Skeletal muscle satellite cell (primary cell): ENCODE results near the gene ZBTB5.
A peak's percentile ranks its signal among the peaks of the same experiment; 100 is the strongest.

Experiments used
- H3K27me3 ChIP-seq: 2 replicates; pipeline ENCODE4 v1.7.0; 2013; ENCODE audit warnings: low read length; ENCODE audit not compliant: control insufficient read depth, insufficient read depth
- H3K36me3 ChIP-seq: 2 replicates; pipeline ENCODE4 v1.7.0; 2013; ENCODE audit warnings: mild to moderate bottlenecking, control low read depth, low read length; ENCODE audit not compliant: insufficient read depth
- H3K4me1 ChIP-seq: 2 replicates; pipeline ENCODE4 v1.7.0; 2013; ENCODE audit warnings: low read length; ENCODE audit not compliant: control insufficient read depth, insufficient read depth
- H3K4me2 ChIP-seq: 2 replicates; pipeline ENCODE4 v1.7.0; 2013; ENCODE audit warnings: mild to moderate bottlenecking, low read length
- H3K4me3 ChIP-seq: 2 replicates; pipeline ENCODE4 v1.7.0; 2013; ENCODE audit warnings: low read length
- H3K9ac ChIP-seq: 2 replicates; pipeline ENCODE4 v1.7.0; 2013; ENCODE audit warnings: mild to moderate bottlenecking, low read depth, low read length, moderate library complexity
- H3K9me3 ChIP-seq: replicated peaks from 2 replicates; pipeline ENCODE4 v1.7.0; 2013; ENCODE audit warnings: mild to moderate bottlenecking, control low read depth, low read length

The ZBTB5 gene

DNA sequence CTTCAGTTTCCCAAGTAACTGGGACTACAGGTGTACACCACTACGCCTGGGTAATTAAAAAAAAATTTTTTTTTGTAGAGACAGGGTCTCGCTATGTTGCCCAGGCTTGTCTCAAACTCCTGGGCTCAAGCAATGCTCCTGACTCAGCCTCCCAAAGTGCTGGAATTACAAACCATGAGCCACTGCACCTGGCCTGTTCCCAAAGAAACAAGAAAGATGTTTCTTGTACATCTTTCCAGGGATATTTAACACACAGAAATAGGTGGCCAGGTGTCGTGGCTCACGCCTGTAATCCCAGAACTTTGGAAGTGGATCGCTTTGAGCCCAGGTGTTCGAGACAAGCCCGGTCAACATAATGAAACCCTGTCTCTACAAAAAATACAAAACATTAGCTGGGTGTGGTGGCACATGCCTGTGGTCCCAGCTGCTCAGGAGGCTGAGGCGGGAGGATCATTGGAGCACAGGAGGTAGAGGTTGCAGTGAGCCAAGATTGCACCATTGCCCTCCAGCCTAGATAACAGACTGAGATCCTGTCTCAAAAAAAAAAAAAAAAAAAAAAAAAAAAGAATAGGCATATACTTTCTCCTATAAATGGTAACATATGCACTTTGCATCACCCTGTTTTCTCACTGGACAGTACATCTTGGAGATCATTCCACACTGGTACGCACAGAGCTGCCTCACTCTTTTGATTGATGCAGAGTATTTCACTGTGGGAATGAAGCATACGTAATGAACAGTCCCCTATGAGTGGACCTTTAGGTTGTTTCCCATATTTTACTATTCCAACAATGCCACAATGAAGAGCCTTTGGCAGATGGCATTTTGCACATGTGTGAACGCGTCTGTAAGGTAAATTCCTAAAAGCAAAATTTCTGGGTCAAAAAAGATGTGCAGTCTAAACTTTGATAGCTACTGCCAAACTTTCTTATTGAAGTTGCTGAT is 44.7 kb downstream of the ZBTB5 start:
- Histone ChIP-seq H3K36me3 (peaks cover 6% of the 10 kb centered on the region), H3K4me1 (peaks cover 32% of the 10 kb centered on the region), H3K4me3 (no peak overlapping the region), H3K27me3 (no peaks in the 10 kb centered on the region), H3K9ac (no peak overlapping the region), H3K9me3 (no peaks in the 10 kb centered on the region), H3K4me2 (no peak overlapping the region)

DNA sequence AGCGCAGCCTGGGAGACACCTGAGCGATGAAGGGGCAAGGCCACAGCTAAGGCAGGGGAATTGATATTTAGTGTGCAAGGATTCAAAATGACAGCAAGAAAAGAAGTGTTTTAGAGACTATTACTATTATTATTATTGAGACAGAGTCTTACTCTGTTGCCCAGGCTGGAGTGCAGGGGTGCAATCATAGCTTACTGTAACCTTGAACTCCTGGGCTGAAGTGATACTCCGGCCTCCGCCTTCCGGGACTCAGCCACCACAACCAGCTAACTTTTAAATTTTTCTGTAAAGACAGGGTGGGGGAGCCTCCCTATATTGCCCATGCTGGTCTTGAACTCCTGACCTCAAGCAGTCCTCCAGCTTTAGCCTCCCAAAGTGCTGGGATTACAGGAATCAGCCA is 46.0 kb downstream of the ZBTB5 start:
- Histone ChIP-seq H3K9me3 (no peaks in the 10 kb centered on the region), H3K4me2 (no peak overlapping the region), H3K27me3 (no peaks in the 10 kb centered on the region), H3K4me3 (no peak overlapping the region), H3K36me3 (no peaks in the 10 kb centered on the region), H3K9ac (no peak overlapping the region), H3K4me1 (peaks cover 27% of the 10 kb centered on the region)

- Histone ChIP-seq H3K4me3 (no peak overlapping the region), H3K36me3 (no peaks in the 10 kb centered on the region), H3K4me1 (peaks cover 19% of the 10 kb centered on the region), H3K9ac (no peak overlapping the region), H3K9me3 (no peaks in the 10 kb centered on the region), H3K4me2 (no peak overlapping the region), H3K27me3 (no peaks in the 10 kb centered on the region)
These were observed 47.2 kb downstream of the ZBTB5 start for GRCh38 chr9:37417857-37418618.

- H3K9ac ChIP-seq = no peak overlapping the region
- H3K27me3 ChIP-seq = no peaks in the 10 kb centered on the region
- no peaks in the 10 kb centered on the region for H3K36me3 ChIP-seq
- H3K4me2 ChIP-seq = no peak overlapping the region
- H3K9me3 ChIP-seq = no peaks in the 10 kb centered on the region
- no peak overlapping the region for H3K4me3 ChIP-seq
- H3K4me1 ChIP-seq = peaks cover 27% of the 10 kb centered on the region
These were observed 47.9 kb downstream of the ZBTB5 start for GRCh38 chr9:37417252-37417803.

DNA sequence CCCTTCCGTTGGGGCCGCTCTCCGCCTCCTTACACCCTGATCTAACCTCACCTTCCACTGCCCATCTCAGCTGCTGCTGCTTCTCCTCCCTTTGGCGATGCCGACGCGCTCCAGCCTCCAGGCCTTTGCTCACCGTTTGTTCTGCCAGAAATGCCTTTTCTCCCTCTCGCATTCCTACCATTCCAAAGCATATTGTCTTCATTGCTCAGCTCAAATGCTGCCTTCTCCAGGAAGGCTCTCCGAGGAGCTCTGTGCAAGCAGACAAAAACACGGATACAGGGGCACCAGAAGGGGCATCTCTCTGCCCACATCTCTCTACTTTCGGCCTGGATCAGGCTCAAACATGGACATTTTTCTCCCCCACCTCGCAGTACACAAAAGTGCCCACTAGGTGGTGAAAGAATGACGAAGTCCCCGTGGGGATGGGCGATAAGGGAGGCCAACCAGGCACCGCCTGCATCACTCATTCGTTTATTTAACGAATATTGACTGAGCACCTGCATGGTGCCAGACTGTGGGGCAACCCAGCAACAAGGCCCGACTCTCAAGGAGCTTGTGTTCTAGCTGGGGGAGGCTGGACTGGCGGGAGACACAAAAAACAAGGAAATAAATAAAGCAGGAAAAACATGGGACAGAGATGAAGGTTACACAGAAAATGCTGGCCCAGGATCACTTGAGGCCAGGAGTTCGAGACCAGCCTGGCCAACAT is 50.1 kb downstream of the ZBTB5 start:
- peak overlapping the region; percentile 58 for H3K4me2 ChIP-seq
- peaks cover 23% of the 10 kb centered on the region for H3K4me1 ChIP-seq
- H3K4me3 ChIP-seq = peak overlapping the region; percentile 17
- H3K9ac ChIP-seq = peak overlapping the region; percentile 16
- H3K27me3 ChIP-seq = no peaks in the 10 kb centered on the region
- no peaks in the 10 kb centered on the region for H3K9me3 ChIP-seq
- no peaks in the 10 kb centered on the region for H3K36me3 ChIP-seq

- Histone ChIP-seq H3K27me3 (no peaks in the 10 kb centered on the region), H3K9ac (peak overlapping the region; percentile 16), H3K4me2 (peak overlapping the region; percentile 58), H3K4me3 (no peak overlapping the region), H3K36me3 (no peaks in the 10 kb centered on the region), H3K9me3 (no peaks in the 10 kb centered on the region), H3K4me1 (peaks cover 23% of the 10 kb centered on the region)
These were observed 50.7 kb downstream of the ZBTB5 start for GRCh38 chr9:37414503-37414943.

GRCh38 chr9:37413311-37413710 is 51.9 kb downstream of the ZBTB5 start:
- Histone ChIP-seq H3K36me3 (no peaks in the 10 kb centered on the region), H3K4me1 (peaks cover 23% of the 10 kb centered on the region), H3K9me3 (no peaks in the 10 kb centered on the region), H3K9ac (no peak overlapping the region), H3K4me2 (peak overlapping the region; percentile 70), H3K4me3 (no peak overlapping the region), H3K27me3 (no peaks in the 10 kb centered on the region)

DNA sequence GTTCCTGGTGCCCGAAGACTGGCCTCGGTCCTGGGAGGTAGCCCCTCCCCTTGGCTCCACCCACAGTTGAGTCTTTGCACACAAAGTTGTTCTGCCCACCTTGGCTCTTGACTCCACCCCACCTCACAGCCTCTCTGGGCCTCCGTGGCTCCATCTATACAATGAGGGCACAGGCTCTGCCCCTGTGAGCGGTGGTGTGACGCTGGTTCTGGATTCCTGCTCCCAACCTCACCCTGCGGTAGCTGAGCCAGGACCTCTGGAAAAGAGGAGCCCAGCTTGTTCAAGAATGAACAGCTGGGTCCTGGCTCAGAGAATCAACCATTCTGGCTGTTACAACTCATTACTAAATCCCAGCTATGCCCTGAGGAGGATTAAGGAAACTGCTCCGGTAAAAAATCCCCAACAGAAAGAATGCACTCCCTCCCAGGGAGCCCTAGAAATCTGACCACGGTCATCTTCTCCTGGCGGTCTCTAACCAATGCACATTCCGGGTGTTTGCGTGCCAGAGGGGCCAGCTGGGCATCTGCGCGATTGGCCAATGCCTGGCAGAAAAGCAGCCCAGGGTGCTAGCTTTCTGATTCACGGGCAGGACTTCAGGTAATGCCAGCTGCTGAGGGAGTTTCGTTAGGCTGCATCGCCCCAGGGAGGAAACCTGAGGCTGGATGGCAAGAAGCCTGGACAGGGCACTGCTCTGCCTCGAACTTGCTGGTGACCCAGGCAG is 52.7 kb downstream of the ZBTB5 start:
- no peaks in the 10 kb centered on the region for H3K9me3 ChIP-seq
- peak overlapping the region; percentile 70 for H3K4me2 ChIP-seq
- H3K36me3 ChIP-seq = no peaks in the 10 kb centered on the region
- H3K9ac ChIP-seq = no peak overlapping the region
- no peaks in the 10 kb centered on the region for H3K27me3 ChIP-seq
- H3K4me3 ChIP-seq = peak overlapping the region; percentile 32
- H3K4me1 ChIP-seq = peaks cover 23% of the 10 kb centered on the region

DNA sequence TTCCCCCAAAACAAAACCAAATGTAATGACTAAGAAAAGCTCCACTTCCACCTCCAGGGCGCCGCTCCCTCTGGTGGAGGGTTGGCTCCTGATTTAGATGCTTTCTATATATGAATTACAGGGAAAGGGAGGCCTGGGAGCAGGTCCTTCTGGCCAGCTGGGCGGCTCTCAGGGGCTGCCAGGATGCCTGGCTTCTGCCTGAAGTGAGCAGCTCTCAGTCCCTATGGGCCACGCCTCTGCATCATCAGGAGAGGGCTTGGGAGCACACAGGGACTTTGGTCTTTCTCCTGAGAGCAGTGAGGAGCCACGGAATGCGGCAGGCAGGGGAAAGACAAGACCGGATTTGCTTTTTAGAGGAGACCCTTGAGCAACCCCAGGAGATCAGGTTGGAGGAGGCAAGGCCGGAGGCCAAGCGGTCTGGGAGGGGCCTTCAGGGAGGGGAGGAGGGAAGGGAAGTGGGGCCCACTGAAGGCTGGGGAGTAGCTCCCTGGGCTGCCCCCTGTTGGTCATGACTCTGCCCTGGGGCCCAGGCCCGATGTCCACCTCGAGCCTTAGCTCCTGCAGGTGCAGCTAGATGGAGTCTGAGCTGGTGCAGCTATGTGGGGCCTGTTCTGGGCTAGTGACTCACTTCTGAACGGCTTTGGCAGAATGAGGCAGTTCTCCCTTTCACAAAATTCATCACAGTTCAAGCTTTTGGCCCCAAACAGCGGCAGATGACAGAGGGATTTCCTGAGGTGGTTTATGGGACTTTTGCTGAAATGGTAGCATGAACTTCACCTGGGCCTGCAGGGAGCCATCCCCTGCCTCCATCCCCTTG is 54.1 kb downstream of the ZBTB5 start:
- H3K4me3 ChIP-seq = no peak overlapping the region
- H3K4me1 ChIP-seq = peaks cover 23% of the 10 kb centered on the region
- H3K4me2 ChIP-seq = no peak overlapping the region
- H3K9ac ChIP-seq = no peak overlapping the region
- no peaks in the 10 kb centered on the region for H3K36me3 ChIP-seq
- no peaks in the 10 kb centered on the region for H3K9me3 ChIP-seq
- H3K27me3 ChIP-seq = peaks cover 11% of the 10 kb centered on the region

- Histone ChIP-seq H3K27me3 (peaks cover 17% of the 10 kb centered on the region), H3K4me2 (no peak overlapping the region), H3K4me1 (peaks cover 21% of the 10 kb centered on the region), H3K9ac (no peak overlapping the region), H3K36me3 (no peaks in the 10 kb centered on the region), H3K4me3 (no peak overlapping the region), H3K9me3 (no peaks in the 10 kb centered on the region)
These were observed 54.8 kb downstream of the ZBTB5 start for GRCh38 chr9:37410354-37410861.
